ENCODE data around the gene FAM50A. TPM values are rescaled to one million over a fixed set of nuclear protein-coding genes. Genes with fewer than 3 reads are reported as not detected.

Gene FAM50A
- total RNA-seq, 1 donor from 2014 or later: 48.4 TPM

DNA sequence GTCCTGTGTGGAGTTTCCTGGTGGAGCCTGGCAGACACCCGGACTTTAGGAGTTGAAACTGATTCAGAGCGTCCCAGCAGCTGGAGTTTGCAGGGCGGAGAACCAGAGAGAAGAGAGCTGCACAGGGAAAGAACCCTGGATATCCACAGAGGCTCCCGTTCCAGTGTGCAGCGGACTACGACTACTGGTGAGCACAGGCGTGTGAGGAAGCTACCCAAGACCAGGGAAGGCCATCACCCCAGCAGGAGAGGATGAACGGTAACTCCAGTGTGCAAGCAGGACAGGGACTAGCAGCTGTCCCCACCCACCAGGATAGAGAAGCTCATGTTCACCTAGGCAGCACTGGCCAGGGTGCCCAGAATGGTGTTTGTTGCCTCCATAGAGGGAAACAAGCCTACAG, 32.9 kb downstream of the FAM50A start:
- no peak for DNase-seq
- no peak for ATAC-seq
- intact Hi-C loops (cut with micrococcal nuclease): no loop called here

DNA sequence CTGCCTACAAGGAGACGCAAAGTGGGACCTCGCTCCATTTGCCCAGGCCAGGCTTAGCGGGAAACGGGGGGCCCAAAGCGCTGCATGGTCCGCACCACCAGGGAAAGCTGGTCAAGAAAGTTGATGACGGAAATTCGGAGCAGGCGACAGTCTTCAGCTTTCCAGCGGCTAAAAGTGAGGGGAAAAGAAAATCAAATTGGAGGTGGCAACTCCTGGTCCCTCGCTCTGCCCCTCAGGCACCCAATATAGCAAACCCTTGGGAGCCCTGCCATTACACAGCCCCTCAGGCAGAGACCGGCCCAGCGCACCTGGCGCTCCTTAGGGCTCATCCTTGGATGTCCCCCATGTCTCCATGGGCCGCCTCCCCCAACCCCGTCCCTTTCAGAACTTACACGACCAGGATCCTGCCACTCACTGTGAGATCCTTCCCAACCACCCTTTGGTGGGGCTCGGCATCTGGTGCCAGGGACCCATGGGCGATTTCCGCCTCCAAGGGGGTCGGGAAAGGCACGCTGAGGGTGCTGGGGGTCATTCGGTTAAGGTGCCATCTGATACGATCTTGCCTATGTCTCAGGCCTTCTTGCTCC, 34.0 kb downstream of the FAM50A start:
- intact Hi-C loops (cut with micrococcal nuclease): no loop called here

DNA sequence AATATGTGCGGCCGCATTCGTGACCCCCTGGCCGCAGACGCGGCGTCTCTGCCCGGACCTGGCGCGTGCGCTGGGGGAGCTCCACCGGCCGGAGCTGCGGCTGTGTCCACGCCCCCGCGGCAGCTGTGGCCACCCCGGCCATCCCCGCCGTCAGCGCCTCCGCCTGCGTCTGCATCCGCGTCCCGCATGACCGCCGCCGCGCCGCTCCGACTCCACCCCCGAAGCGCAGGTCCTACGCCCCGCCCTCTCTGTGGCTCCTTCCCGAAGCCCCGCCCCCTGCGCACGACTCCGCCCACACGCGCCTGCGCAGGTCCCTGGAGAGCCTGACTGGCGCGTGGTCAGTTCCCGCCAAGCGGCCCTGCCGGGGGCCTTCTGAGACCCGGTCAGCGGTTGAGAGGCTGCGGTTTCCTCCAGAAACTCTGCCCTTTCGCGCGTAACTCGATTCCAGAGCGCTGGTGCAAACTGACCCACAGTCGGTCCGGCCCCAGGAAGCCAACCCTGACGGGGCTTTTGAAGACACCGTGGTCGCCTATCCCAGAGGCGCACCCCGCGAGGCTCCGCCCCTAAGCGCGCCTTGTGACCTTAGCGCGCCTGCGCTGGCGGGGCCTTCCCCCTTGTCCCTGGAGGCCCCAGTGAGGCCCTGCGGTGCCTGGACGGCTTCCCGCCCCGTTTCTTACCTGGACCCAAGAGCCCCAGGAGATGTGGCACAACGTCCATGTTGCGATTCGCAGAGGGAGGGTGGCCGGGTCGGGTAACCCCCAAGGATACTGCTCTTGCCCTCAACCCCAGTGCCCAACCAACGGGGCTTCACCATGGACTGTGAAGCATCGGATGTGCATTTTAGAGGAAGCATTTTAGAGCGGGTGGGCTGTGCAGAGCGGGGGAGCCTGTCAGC, 35.0 kb downstream of the FAM50A start, which contains the start of gene LAGE3:
Gene LAGE3 (minus strand): TSS at position 554 of the 895 bp plus-strand sequence. CDS start 366 bp downstream, at position 188.
- intact Hi-C loops (cut with micrococcal nuclease): no loop called here

More for the DNA sequence above, 34.0 kb downstream of the FAM50A start:
- ATAC-seq: no peak
- no peak for DNase-seq

DNA sequence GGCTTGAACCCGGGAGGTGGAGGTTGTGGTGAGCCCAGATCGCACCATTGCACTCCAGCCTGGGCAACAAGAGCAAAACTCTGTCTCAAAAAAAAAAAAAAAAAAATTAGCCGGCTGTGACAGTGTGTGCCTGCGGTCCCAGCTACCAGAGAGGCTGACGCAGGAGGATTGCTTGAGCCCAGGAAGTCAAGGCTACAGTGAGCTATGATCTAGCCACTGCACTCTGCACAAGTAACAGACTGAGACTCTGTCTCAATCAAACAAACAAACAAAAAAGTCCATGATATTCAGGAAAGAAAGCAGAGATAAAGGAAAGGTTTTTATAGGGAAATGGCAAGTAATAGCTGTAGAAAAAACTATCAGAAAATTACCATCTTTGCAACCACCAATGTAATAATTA, 37.3 kb downstream of the FAM50A start:
- DNase-seq: no peak
- intact Hi-C loops (cut with micrococcal nuclease): no loop called here
- no peak for ATAC-seq

More for the DNA sequence above, 35.0 kb downstream of the FAM50A start, which contains the start of gene LAGE3:
- DNase-seq: peak; percentile 95
- peak; percentile 97 for ATAC-seq

DNA sequence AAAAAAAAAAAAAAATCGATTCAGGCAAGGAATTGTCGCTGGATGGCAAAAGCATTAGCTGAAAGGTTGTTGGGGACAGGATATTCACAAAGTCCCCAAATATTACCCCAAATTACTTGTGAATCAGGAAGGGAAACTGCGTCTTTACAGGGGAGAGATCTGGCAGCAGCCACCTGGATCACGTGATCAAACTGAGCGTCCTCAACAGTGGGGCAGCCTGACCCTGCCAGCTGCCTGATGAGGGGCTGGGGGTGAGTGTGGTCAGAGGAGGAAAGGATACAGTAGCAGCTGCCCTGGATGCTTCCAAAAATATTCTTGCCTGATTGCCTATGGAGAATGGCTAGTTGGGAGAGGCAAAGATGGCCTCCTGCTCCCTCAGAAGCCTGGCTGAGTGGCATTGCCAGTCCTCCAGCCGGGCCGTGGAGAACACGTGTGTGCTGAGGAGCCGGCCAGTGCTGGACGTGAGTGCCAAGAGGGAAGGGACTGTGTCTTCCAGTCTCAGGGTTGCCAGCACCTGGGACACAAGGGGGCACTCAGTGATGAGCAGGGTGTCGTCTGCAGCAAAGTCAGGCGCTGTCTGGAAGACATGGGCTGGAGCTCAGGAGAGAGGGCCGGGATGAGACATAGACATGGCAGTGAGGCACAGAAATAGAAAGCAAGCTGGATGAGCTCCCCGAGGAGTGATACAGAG, 38.1 kb downstream of the FAM50A start:
- DNase-seq (no peak), ATAC-seq (no peak)
- intact Hi-C loops (cut with micrococcal nuclease): no loop called here

DNA sequence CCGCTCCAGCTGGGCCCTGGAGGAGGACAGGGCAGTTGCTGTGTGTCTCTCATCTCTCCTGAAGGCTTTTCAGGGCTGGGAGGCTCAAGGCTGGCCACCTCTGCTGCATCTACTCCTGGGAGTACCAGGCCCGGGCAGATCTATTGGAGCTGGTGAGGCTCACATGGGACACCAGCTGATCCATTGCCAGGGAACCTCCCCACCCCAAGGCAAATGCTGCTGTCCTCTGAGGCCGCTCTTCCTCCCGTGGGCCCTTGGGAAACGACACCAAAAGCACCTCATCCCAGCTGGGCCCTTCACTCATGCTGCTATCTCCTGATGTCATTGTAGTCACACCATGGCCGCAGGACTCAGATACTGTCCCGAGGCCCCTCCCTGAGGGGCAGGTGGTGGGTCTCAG, 38.8 kb downstream of the FAM50A start:
- DNase-seq: no peak
- no peak for ATAC-seq
- intact Hi-C loops (cut with micrococcal nuclease): no loop called here

DNA sequence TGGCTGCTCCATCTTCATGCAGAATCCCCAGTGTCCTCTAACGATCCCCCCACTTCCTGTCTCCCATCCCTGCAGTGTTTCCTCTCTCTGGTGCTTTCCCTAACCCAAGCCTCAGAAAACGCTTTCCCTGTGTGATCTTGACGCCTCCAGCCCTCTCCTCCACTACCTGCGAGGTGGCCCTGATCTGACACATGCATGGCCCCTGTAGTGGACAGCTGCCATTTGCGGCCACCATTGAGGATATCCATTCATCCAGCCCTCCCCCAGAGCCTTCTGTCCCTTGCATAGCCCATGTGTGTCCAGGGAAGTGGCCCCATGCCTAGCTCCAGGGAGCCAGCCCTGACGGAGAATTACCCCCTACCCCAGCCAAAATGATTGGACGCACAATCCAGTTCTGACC, 39.4 kb downstream of the FAM50A start:
- intact Hi-C loops (cut with micrococcal nuclease): no loop called here
- DNase-seq (no peak), ATAC-seq (no peak)

DNA sequence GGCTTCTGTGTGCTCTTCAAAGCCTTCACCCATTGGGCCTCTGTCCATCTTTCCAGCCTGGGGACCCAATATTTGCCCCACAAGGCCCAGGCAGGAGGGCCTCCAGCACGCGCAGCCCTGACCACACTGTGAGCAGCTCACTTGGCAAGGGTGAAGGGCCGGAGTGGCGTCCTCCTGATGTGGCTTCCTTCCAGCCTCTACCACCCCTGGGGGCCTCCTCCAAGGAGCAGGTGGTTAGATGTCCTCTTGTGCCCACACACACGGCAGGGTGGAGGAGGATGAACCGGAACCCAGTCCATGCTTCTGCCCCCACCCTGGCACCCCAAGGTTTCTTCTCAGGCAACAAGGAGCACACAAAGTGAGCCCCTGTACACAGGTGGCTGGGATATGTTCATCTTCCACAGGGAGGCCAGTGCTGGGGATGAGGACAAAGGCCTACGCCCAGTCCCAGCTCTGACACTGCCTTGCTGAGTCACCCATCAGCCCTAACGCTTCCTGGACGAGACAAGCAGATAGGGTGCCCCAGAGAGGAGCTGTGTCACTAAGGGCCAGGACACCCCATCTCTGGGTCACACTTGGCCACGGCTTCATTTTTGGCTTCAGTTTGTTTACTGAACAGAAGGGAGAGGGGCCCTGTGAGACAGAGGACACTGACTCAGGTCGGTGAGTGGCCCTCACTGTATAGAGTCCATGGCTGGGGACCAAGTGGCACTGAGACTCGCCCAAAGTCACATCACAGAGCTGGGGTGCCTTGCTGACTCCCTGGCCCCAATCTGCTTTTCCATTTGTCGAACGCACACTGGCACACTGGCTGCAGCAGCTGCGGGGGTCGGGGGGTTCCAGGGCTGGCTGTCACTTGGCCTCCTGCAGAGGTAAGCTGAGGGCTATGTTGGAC, 40.6 kb downstream of the FAM50A start:
- DNase-seq (no peak), ATAC-seq (no peak)
- intact Hi-C loops (cut with micrococcal nuclease): no loop called here

DNA sequence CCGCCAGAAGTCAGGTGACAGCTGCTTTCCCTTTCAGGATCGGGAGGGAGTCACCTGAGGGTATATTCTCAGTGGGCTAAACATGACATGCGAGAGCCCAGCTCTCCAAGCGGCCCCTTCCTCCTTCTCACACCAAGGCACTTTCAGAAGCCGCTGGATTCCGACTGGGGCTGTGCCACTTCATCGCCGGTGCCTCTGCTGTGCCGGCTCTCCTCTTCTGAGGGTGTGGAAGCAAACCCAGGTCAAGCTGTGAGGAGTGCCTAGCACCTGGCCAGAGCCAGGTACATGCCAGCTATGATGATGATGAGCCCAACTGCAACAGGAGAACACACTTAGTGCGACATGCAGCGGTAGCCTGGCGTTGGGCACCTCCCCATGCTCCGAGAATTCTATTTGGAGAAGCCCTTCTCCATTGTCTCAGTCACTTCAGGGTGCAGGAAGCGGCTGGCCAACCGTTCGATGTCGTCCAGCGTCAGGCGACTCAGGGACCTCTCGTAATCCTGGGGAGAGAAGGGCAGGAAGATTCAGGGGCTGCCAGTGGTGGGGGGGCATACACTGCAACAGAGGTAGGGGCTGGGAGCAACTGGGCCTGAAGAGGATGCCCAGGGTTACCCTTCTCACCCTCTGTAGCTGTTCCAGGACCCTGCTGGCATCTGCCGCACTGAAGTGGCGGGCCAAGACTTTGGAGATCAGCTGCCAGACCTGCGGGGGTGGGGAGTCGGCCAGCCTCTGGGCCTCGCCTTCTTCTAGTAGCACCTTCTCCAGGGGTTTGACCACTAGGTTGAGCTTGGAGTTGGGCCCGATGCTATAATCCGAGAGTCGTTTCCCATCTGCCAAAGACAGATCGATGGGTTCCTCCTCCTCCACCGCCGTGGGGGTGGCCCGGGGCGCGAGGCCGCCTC, 41.5 kb downstream of the FAM50A start:
- DNase-seq (peak; percentile 52), ATAC-seq (peak; percentile 7)
- intact Hi-C loops (cut with micrococcal nuclease): no loop called here

DNA sequence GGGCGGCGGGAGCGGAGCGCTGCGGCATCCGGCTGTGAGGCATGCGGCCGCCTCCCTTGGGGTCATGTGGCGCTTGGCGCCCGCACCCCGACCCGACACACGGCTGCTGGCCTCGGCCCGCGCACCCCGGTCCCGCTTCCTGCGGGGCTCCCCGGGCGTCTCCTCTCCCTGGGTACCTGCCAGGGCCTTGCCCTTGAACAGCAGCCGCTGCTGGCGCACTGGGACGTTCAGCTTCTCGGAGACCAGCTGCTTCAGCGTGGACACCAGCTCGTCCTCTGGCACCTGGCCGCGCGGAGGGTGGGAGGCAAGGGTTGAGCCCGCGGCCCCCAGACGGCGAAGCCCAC, 42.1 kb downstream of the FAM50A start:
- ATAC-seq (peak; percentile 1), DNase-seq (peak; percentile 67)
- intact Hi-C loops (cut with micrococcal nuclease): no loop called here

DNA sequence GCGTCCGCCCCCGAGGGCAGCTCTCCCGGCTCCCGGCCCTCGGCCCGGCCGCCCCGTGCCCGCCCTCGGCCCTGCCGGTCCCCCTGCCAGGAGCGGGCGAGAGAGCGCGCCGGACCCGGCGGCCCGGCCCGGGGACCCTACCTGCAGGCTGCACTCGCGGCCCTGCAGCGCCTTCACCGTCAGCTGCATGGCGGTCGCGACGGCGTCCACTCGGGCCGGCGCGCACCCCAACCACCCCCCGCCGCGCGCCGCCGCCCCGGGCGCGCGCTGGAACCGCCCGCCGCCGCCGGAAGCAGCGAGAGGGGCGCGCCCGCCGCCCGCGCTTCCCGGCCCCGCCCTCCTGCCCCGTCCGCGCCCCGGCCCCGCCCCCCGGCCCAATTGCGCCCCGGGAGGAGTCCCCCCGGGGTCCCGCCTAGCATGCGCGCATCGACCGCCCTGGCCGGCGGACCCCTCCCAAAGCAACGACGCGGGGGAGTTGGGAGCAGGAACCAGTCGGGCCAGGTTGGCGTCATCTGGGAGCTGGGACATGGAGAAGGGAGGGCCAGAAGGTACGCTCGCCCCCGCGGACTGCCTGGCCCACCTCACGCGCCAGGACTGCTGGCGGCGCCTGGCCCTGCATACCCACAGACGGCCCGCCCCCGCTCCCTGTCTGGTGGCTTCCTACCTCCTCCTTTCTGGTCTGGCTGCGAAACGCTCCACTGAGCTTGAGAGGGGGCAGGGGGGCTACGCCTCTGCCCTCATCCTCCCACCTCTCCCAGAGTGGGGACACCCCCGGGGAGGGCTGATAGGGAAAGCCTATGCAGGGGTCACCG, 42.7 kb downstream of the FAM50A start, which contains the start of gene UBL4A:
Gene UBL4A (minus strand): TSS at position 220 of the 812 bp plus-strand sequence. CDS start 31 bp downstream, at position 189.
- intact Hi-C loops (cut with micrococcal nuclease): no loop called here
- peak; percentile 48 for ATAC-seq
- peak; percentile 78 for DNase-seq

DNA sequence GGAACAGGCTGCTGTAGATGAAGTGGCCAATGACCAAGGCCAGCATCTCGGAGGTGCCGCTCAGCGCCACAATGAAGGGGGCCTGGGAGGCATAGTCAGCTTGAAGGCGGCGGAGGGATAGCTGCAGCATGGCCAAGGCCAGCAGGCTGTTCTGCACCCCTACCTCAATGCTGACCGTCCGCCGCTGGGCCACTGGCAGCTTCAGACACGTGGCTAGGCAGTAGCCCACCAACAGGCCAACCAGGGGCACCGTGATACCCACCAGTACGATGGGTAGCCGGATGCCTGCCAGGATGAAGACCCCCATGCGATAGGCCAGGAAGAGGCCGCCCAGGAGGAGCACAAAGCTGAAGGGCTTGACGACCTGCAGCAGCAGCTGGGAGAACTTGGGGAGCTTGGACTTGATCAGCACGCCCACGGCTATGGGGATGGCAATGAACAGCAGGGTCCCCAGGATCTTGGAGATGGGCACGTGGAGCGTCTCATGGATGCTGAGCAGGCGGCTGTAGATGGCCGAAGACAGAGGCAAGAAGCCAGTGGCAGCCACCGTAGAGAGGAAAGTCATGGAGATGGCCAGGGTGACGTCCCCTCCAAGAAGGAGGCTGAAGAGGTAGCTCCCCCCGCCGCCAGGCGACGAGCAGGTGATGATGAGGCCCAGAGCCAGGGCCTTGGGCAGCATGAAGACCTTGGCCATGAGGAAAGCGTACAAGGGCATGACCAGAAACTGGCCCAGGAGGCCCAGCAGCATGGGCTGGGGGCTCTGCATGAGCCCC, 43.8 kb downstream of the FAM50A start:
- no peak for DNase-seq
- no peak for ATAC-seq
- intact Hi-C loops (cut with micrococcal nuclease): no loop called here

DNA sequence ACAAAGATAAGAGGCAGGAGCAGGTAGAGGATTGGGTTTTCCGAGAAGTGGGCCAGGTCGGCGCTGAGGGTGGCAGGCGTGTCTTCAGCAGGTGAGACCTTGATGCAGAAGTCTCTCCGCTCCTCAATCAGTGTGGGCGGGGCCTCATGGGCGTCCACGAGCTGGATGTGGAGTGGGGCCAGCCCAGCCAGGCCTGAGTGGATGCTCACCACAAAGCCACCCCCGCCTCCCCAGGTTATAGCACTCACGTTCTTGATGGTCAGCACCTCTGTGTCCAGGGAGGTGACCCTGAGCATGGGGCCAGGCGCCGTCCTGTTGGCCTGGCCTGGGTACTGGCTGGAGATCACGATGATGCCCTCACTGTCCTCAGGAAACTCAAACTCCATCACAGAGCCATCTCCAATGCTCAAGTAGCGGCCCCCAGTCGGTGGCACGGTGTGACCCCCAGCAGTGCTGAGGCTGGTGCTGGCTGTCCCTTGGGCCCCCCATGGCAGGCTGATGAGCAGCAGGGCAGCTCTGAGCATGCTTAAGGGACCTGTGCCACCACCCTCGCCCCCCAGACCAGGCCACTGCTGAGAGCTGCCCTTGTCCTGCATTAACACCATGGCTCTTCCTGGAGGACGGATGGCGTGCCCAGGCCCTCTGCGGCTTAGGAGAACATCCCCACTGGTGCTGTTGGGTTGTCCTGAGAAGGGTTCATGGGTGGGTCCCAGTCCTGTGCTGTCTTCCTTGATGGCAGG, 44.6 kb downstream of the FAM50A start:
- no peak for ATAC-seq
- no peak for DNase-seq
- intact Hi-C loops (cut with micrococcal nuclease): no loop called here

DNA sequence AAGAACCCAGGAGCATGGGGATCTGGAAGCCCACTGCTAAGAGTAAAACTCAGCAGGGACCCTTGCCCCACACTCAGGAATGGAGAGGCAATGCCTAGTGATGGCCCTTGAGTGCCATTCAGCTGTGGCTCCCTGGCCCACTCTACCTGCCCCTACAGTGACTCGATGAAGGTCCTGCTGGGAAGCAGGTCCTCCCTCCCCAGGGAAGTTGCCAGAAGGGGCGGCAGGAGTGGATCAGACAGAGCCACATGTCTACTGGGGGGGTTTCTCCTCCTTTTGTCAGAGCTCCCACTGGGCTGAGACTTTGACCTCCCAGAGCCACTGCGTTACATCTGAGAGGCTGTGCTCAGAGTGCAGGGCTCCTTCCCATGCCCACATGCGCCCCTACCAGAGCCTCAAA, 45.2 kb downstream of the FAM50A start:
- ATAC-seq (no peak), DNase-seq (no peak)
- intact Hi-C loops (cut with micrococcal nuclease): no loop called here

DNA sequence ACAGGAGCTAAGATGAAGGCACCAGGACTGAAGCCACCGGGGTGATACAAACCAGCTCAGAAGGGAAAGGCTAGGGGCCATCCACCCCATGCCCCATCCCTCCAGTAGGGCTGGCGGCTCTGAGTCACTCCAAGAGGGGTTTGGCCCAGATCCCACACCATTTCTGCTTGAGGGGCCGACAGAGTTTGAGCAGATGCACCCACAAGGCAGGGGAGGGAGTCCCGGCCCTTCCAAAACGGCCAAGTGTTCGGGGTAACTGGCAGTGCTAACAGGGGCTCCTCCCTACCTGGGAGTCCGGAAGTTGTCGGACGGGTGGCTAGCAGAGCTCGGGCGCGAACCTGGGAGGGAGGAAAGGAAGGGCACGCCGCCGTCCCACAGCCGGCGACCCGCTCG, 46.1 kb downstream of the FAM50A start:
- DNase-seq (no peak), ATAC-seq (peak; percentile 2)
- intact Hi-C loops (cut with micrococcal nuclease): no loop called here

Measured in left ventricle myocardium superior (tissue), 1 donor.